Epithelial cell of proximal tubule (primary cell): ENCODE results near the gene SH3BGR. TPM values are rescaled to one million over a fixed set of nuclear protein-coding genes. Genes with fewer than 3 reads are reported as not detected.
A peak's percentile ranks its signal among the peaks of the same experiment; 100 is the strongest.

Experiments
- DNase-seq: peaks from one replicate; pipeline ENCODE4 v3.0.0-alpha.2; 2011; ENCODE audit warnings: low read depth
- H3K4me3 ChIP-seq: 2 replicates; pipeline ENCODE4 v1.5.1; 2011; ENCODE audit warnings: low read depth, mild to moderate bottlenecking, low read length
- total RNA-seq: library from RNA; depleted of rRNA; stranded (reverse); fragments of >200 nt; gene quantifications from 2 replicates; pipeline ENCODE4 v1.2.3, GENCODE V29; 2015
- TF ChIP-seq, protein P1 (sequence below): conservative IDR thresholded peaks from 2 replicates; pipeline ENCODE4 v1.5.1; 2012; ENCODE audit warnings: low read depth, mild to moderate bottlenecking, low read length

SH3BGR gene
- total RNA-seq, 1 donor from 2014 or later: 0.63 TPM

- H3K4me3 ChIP-seq: no peak overlapping the region
- no peak for DNase-seq
- TF ChIP-seq, protein P1, sequence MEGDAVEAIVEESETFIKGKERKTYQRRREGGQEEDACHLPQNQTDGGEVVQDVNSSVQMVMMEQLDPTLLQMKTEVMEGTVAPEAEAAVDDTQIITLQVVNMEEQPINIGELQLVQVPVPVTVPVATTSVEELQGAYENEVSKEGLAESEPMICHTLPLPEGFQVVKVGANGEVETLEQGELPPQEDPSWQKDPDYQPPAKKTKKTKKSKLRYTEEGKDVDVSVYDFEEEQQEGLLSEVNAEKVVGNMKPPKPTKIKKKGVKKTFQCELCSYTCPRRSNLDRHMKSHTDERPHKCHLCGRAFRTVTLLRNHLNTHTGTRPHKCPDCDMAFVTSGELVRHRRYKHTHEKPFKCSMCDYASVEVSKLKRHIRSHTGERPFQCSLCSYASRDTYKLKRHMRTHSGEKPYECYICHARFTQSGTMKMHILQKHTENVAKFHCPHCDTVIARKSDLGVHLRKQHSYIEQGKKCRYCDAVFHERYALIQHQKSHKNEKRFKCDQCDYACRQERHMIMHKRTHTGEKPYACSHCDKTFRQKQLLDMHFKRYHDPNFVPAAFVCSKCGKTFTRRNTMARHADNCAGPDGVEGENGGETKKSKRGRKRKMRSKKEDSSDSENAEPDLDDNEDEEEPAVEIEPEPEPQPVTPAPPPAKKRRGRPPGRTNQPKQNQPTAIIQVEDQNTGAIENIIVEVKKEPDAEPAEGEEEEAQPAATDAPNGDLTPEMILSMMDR: no peak
Observed at GRCh38 chr21:39515684-39516472, 64.1 kb downstream of the SH3BGR start.

GRCh38 chr21:39518055-39518846 is 66.5 kb downstream of the SH3BGR start:
- no peak overlapping the region for H3K4me3 ChIP-seq
- DNase-seq: no peak
- TF ChIP-seq, protein P1: peak; percentile 91

GRCh38 chr21:39518847-39519210 is 67.1 kb downstream of the SH3BGR start:
- no peak overlapping the region for H3K4me3 ChIP-seq
- TF ChIP-seq, protein P1: no peak
- DNase-seq: no peak

DNA sequence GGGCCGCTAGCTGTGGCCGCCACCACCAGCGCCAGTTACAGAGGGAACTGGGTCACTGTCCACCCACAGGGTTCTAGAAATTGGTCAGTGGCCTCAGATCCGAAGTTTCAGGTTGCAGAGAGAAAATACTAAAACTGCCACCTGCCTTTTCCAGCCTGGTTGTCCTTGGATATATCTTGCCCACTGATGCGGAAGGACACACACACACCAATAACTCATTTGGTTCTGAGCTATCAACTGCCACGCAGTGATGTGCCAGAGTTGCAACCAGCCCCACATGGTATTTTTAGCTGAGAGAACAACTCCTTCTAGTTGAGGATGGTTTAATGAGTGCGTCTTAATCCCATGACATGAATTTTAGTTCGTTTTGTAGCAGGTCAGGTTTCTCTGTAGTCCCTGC is 68.1 kb downstream of the SH3BGR start:
- TF ChIP-seq, protein P1: no peak
- DNase-seq: no peak
- H3K4me3 ChIP-seq: no peak overlapping the region

GRCh38 chr21:39523399-39523798 is 71.6 kb downstream of the SH3BGR start:
- TF ChIP-seq, protein P1: no peak
- no peak overlapping the region for H3K4me3 ChIP-seq
- peak; percentile 46 for DNase-seq

- H3K4me3 ChIP-seq: no peak overlapping the region
- TF ChIP-seq, protein P1: no peak
- no peak for DNase-seq
Observed at GRCh38 chr21:39523915-39524314, 72.1 kb downstream of the SH3BGR start.

GRCh38 chr21:39525129-39525528 is 73.4 kb downstream of the SH3BGR start:
- DNase-seq: no peak
- TF ChIP-seq, protein P1: no peak

More at GRCh38 chr21:39525129-39525528, 73.4 kb downstream of the SH3BGR start:
- H3K4me3 ChIP-seq: no peak overlapping the region
